HG02840 (cell line): ENCODE measurements around the gene NEUROG3.
"Not testable (repeated sequence)": the region's sequence is repeated elsewhere in the genome, so short reads cannot be mapped to it uniquely, and the experiment has no call there.

Experiments
- ATAC-seq: cut with Tn5 transposase; IDR thresholded peaks from one replicate; pipeline ENCODE4 v1.9.1; 2021; ENCODE audit warnings: mild to moderate bottlenecking, moderate library complexity, moderate number of reproducible peaks; ENCODE audit not compliant: unreplicated experiment, low FRiP score

Gene NEUROG3

GRCh38 chr10:69572159-69573055, 815 bp downstream of the NEUROG3 start:
- no peak for ATAC-seq

GRCh38 chr10:69571618-69572158, 1.5 kb downstream of the NEUROG3 start:
- ATAC-seq = no peak

- no peak for ATAC-seq
Measured at GRCh38 chr10:69570050-69570816, 3.0 kb downstream of the NEUROG3 start.

- no peak for ATAC-seq
Measured at GRCh38 chr10:69569396-69569934, 3.8 kb downstream of the NEUROG3 start.

GRCh38 chr10:69568472-69569395, 4.5 kb downstream of the NEUROG3 start:
- ATAC-seq = no peak

GRCh38 chr10:69567920-69568319, 5.3 kb downstream of the NEUROG3 start:
- ATAC-seq = no peak

- ATAC-seq = no peak
Measured at GRCh38 chr10:69562731-69563254, 10.4 kb downstream of the NEUROG3 start.

- ATAC-seq = no peak
Measured at GRCh38 chr10:69559525-69559924, 13.7 kb downstream of the NEUROG3 start.

- ATAC-seq = no peak
Measured at GRCh38 chr10:69558559-69558958, 14.7 kb downstream of the NEUROG3 start.

- no peak for ATAC-seq
Measured at GRCh38 chr10:69554611-69555010, 18.6 kb downstream of the NEUROG3 start.

- no peak for ATAC-seq
Measured at GRCh38 chr10:69553328-69553727, 19.9 kb downstream of the NEUROG3 start.

GRCh38 chr10:69552268-69552667, 21.0 kb downstream of the NEUROG3 start:
- ATAC-seq = no peak

GRCh38 chr10:69549959-69550358, 23.3 kb downstream of the NEUROG3 start:
- ATAC-seq = no peak

- no peak for ATAC-seq
Measured at GRCh38 chr10:69541463-69541862, 31.8 kb downstream of the NEUROG3 start.

- no peak for ATAC-seq
Measured at GRCh38 chr10:69538461-69538860, 34.8 kb downstream of the NEUROG3 start.

GRCh38 chr10:69537449-69537848, 35.8 kb downstream of the NEUROG3 start:
- ATAC-seq = no peak

- not testable (repeated sequence) for ATAC-seq
Measured at GRCh38 chr10:69536521-69536920, 36.7 kb downstream of the NEUROG3 start.

- no peak for ATAC-seq
Measured at GRCh38 chr10:69533658-69534057, 39.6 kb downstream of the NEUROG3 start.

GRCh38 chr10:69527961-69528360, 45.3 kb downstream of the NEUROG3 start:
- no peak for ATAC-seq
